ENCODE results near the gene HELB.
"Not testable (repeated sequence)": the region's sequence is repeated elsewhere in the genome, so short reads cannot be mapped to it uniquely, and the experiment has no call there.

The HELB gene

GRCh38 chr12:66296176-66296683 is 6.1 kb upstream of the HELB start:
- H2AFZ ChIP-seq, result no peak overlapping the region
- H3K27ac ChIP-seq, result no peak overlapping the region
- H3K4me2 ChIP-seq (ENCODE audit: low read length), result no peak overlapping the region
- H3K4me3 ChIP-seq (ENCODE audit: low read depth, low read length), result no peak overlapping the region
- no peaks in the 10 kb centered on the region for H3K4me1 ChIP-seq
- no peaks in the 10 kb centered on the region for H3K9me3 ChIP-seq (ENCODE audit: control insufficient read depth, low read length)
- no peaks in the 10 kb centered on the region for H3K79me2 ChIP-seq
- no peaks in the 10 kb centered on the region for H3K27me3 ChIP-seq (ENCODE audit: control insufficient read depth, insufficient read depth, low read length)
- H3K36me3 ChIP-seq (ENCODE audit: control insufficient read depth, insufficient read depth, low read length), result no peaks in the 10 kb centered on the region
- TF ChIP-seq, protein P1, sequence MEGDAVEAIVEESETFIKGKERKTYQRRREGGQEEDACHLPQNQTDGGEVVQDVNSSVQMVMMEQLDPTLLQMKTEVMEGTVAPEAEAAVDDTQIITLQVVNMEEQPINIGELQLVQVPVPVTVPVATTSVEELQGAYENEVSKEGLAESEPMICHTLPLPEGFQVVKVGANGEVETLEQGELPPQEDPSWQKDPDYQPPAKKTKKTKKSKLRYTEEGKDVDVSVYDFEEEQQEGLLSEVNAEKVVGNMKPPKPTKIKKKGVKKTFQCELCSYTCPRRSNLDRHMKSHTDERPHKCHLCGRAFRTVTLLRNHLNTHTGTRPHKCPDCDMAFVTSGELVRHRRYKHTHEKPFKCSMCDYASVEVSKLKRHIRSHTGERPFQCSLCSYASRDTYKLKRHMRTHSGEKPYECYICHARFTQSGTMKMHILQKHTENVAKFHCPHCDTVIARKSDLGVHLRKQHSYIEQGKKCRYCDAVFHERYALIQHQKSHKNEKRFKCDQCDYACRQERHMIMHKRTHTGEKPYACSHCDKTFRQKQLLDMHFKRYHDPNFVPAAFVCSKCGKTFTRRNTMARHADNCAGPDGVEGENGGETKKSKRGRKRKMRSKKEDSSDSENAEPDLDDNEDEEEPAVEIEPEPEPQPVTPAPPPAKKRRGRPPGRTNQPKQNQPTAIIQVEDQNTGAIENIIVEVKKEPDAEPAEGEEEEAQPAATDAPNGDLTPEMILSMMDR (IDR thresholded peaks at IDR 0.05), result no peak
- no peak overlapping the region for H3K9ac ChIP-seq

DNA sequence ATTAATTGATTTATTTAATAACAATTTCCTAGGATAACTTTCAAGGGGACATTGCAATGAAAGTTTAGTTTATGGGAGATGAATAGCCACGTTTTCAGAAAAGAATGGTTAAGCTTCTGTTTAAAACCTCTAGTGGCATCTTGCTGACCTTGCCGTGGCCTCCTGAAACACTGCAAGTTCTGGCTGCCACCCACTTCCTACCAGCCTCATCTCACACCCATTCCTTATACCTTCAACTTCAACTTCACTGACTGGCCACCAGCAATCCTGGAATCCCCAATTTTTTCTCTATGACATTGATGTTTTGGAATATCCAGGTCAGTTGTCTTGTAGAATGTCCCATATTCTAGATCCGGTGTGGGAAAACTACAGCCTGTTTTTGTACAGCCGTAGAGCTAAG is 5.2 kb upstream of the HELB start:
- Histone ChIP-seq H2AFZ (no peak overlapping the region), H3K4me1 (no peaks in the 10 kb centered on the region), H3K9me3 (ENCODE audit: control insufficient read depth, low read length) (no peaks in the 10 kb centered on the region), H3K79me2 (no peaks in the 10 kb centered on the region), H3K9ac (no peak overlapping the region), H3K36me3 (ENCODE audit: control insufficient read depth, insufficient read depth, low read length) (no peaks in the 10 kb centered on the region), H3K4me2 (ENCODE audit: low read length) (no peak overlapping the region), H3K4me3 (ENCODE audit: low read depth, low read length) (no peak overlapping the region), H3K27ac (no peak overlapping the region), H3K27me3 (ENCODE audit: control insufficient read depth, insufficient read depth, low read length) (no peaks in the 10 kb centered on the region)
- TF ChIP-seq, protein P1 (IDR thresholded peaks at IDR 0.05), result no peak

GRCh38 chr12:66297923-66298322 is 4.4 kb upstream of the HELB start:
- Histone ChIP-seq H3K36me3 (ENCODE audit: control insufficient read depth, insufficient read depth, low read length) (no peaks in the 10 kb centered on the region), H3K4me3 (ENCODE audit: low read depth, low read length) (no peak overlapping the region), H2AFZ (no peak overlapping the region), H3K27me3 (ENCODE audit: control insufficient read depth, insufficient read depth, low read length) (no peaks in the 10 kb centered on the region), H3K9ac (no peak overlapping the region), H3K4me2 (ENCODE audit: low read length) (no peak overlapping the region), H3K27ac (no peak overlapping the region), H3K79me2 (no peaks in the 10 kb centered on the region), H3K9me3 (ENCODE audit: control insufficient read depth, low read length) (no peaks in the 10 kb centered on the region), H3K4me1 (no peaks in the 10 kb centered on the region)
- TF ChIP-seq, protein P1 (IDR thresholded peaks at IDR 0.05), result no peak

DNA sequence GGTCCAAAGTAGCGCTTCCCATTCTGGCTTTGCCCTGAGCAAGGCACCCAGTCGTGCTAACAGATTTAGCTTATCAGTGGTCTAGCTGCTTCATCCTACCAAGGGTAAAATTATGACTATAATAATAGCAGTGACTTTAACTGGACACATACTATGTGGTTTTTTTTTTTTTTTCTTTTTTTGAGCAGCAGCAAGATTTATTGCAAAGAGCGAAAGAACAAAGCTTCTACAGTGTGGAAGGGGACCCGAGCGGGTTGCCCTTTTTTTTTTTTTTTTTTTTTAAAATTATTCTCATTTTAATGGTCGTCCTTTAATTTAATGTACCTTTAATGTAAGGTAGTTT is 505 bp downstream of the HELB start:
- Histone ChIP-seq H2AFZ (peak overlapping the region; percentile 99), H3K9me3 (ENCODE audit: control insufficient read depth, low read length) (no peaks in the 10 kb centered on the region), H3K4me2 (ENCODE audit: low read length) (peak overlapping the region; percentile 98), H3K27me3 (ENCODE audit: control insufficient read depth, insufficient read depth, low read length) (no peaks in the 10 kb centered on the region), H3K9ac (peak overlapping the region; percentile 56), H3K4me1 (no peaks in the 10 kb centered on the region), H3K36me3 (ENCODE audit: control insufficient read depth, insufficient read depth, low read length) (no peaks in the 10 kb centered on the region), H3K79me2 (no peaks in the 10 kb centered on the region), H3K27ac (peak overlapping the region; percentile 87), H3K4me3 (ENCODE audit: low read depth, low read length) (peak overlapping the region; percentile 84)
- TF ChIP-seq, protein P1 (IDR thresholded peaks at IDR 0.05), result no peak

GRCh38 chr12:66303316-66303804 is 1.1 kb downstream of the HELB start:
- not testable (repeated sequence) for H3K4me1 ChIP-seq; H3K9me3 ChIP-seq (ENCODE audit: control insufficient read depth, low read length); H3K9ac ChIP-seq; H3K4me3 ChIP-seq (ENCODE audit: low read depth, low read length); H3K79me2 ChIP-seq; H3K27me3 ChIP-seq (ENCODE audit: control insufficient read depth, insufficient read depth, low read length); H3K36me3 ChIP-seq (ENCODE audit: control insufficient read depth, insufficient read depth, low read length)
- H3K4me2 ChIP-seq (ENCODE audit: low read length), result peak overlapping the region; percentile 19
- peak overlapping the region; percentile 40 for H3K27ac ChIP-seq
- H2AFZ ChIP-seq, result peak overlapping the region; percentile 9

Data from parathyroid adenoma (tissue), 2 donors.